Head of caudate nucleus (tissue), 42 donors: ENCODE measurements around the gene PIGU.

Source experiments
- DNase-seq, 42 donors: peaks; one replicate each; pipeline versions ENCODE4 v3.0.0 to v3.0.0-alpha.2; 2020 to 2021; ENCODE audit warnings: mixed read lengths in 7 of 42
- intact Hi-C: fragments of 100-400 bp; cut with DNase I; formaldehyde crosslinking; loops from one replicate; pipeline ENCODE4 v1.15.0; 2022

The PIGU gene

GRCh38 chr20:34595377-34596184 lies 81.3 kb downstream of the PIGU start:
- intact Hi-C loops, result no loop called here
- DNase-seq, result peak in 1 of 42 donors; percentile 8

GRCh38 chr20:34586488-34587163 lies 90.3 kb downstream of the PIGU start:
- intact Hi-C loops, result no loop called here
- peak in 1 of 42 donors; percentile 22 for DNase-seq

GRCh38 chr20:34585019-34585418 lies 91.9 kb downstream of the PIGU start:
- DNase-seq, result peak in 1 of 42 donors; percentile 25
- intact Hi-C loops, result no loop called here

GRCh38 chr20:34583544-34583943 lies 93.3 kb downstream of the PIGU start:
- intact Hi-C loops, result loop anchor here (5.0 kb wide), 1 partner anchor 124 kb away; no protein-coding TSS in a partner anchor

GRCh38 chr20:34582911-34583310 lies 94.0 kb downstream of the PIGU start:
- intact Hi-C loops, result loop anchor here (5.0 kb wide), 1 partner anchor 124 kb away; no protein-coding TSS in a partner anchor
- peak in 1 of 42 donors; percentile 34 for DNase-seq

More at GRCh38 chr20:34583544-34583943, 93.3 kb downstream of the PIGU start:
- DNase-seq, result peak in 1 of 42 donors; percentile 35

GRCh38 chr20:34582221-34582620 lies 94.7 kb downstream of the PIGU start:
- DNase-seq, result peak in 1 of 42 donors; percentile 27
- intact Hi-C loops, result loop anchor here (5.0 kb wide), 1 partner anchor 125 kb away; no protein-coding TSS in a partner anchor

GRCh38 chr20:34581341-34582184 lies 95.3 kb downstream of the PIGU start:
- intact Hi-C loops, result loop anchor here (5.0 kb wide), 1 partner anchor 126 kb away; no protein-coding TSS in a partner anchor
- DNase-seq, result peak in 22 of 42 donors; percentile 20 to 74 (median 40)

- intact Hi-C loops, result loop anchor here (5.0 kb wide), 2 partner anchors 127 to 187 kb away; no protein-coding TSS in a partner anchor
- DNase-seq, result peak in 1 of 42 donors; percentile 34
These were observed 96.6 kb downstream of the PIGU start for GRCh38 chr20:34579979-34580940.

GRCh38 chr20:34579191-34579978 lies 97.5 kb downstream of the PIGU start:
- DNase-seq, result peak; percentile 64 to 94 (median 84)
- intact Hi-C loops, result loop anchor here (5.0 kb wide), 1 partner anchor 188 kb away; no protein-coding TSS in a partner anchor

- DNase-seq, result peak in 11 of 42 donors; percentile 18 to 66 (median 42)
- intact Hi-C loops, result loop anchor here (5.0 kb wide), 1 partner anchor 189 kb away; no protein-coding TSS in a partner anchor
These were observed 98.4 kb downstream of the PIGU start for GRCh38 chr20:34578521-34578920.

GRCh38 chr20:34578025-34578424 lies 98.9 kb downstream of the PIGU start:
- DNase-seq, result no peak
- intact Hi-C loops, result loop anchor here (5.0 kb wide), 1 partner anchor 189 kb away; no protein-coding TSS in a partner anchor

GRCh38 chr20:34577061-34577460 lies 99.8 kb downstream of the PIGU start:
- intact Hi-C loops, result loop anchor here (5.0 kb wide), 1 partner anchor 190 kb away; no protein-coding TSS in a partner anchor
- DNase-seq, result no peak

GRCh38 chr20:34575756-34576155 lies 101.1 kb downstream of the PIGU start:
- intact Hi-C loops, result loop anchor here (5.0 kb wide), 1 partner anchor 192 kb away; no protein-coding TSS in a partner anchor
- no peak for DNase-seq

GRCh38 chr20:34575271-34575670 lies 101.6 kb downstream of the PIGU start:
- intact Hi-C loops, result loop anchor here (5.0 kb wide), 1 partner anchor 192 kb away; no protein-coding TSS in a partner anchor
- DNase-seq, result no peak

GRCh38 chr20:34574861-34575260 lies 102.0 kb downstream of the PIGU start:
- intact Hi-C loops, result loop anchor here (5.0 kb wide), 1 partner anchor 192 kb away; no protein-coding TSS in a partner anchor
- DNase-seq, result no peak

GRCh38 chr20:34574426-34574825 lies 102.5 kb downstream of the PIGU start:
- DNase-seq, result peak in 1 of 42 donors; percentile 11
- intact Hi-C loops, result no loop called here
